ENCODE results near the gene ZNF580.

Gene ZNF580

GRCh38 chr19:55614711-55615542, 25.9 kb upstream of the ZNF580 start:
- Mint-ChIP-seq H3K4me3 (no peak overlapping the region), H3K27me3 (no peaks in the 10 kb centered on the region), H3K4me1 (ENCODE audit: low read depth) (peaks cover 30% of the 10 kb centered on the region), H3K27ac (no peak overlapping the region), H3K36me3 (ENCODE audit: low read depth) (peaks cover 64% of the 10 kb centered on the region), H3K9me3 (no peaks in the 10 kb centered on the region)
- DNase-seq: no peak

GRCh38 chr19:55615543-55616394, 25.0 kb upstream of the ZNF580 start:
- Mint-ChIP-seq H3K9me3 (no peaks in the 10 kb centered on the region), H3K27ac (no peak overlapping the region), H3K36me3 (ENCODE audit: low read depth) (peaks cover 64% of the 10 kb centered on the region), H3K4me1 (ENCODE audit: low read depth) (peaks cover 32% of the 10 kb centered on the region), H3K4me3 (no peak overlapping the region), H3K27me3 (no peaks in the 10 kb centered on the region)
- DNase-seq: no peak

- Mint-ChIP-seq H3K27me3 (no peaks in the 10 kb centered on the region), H3K4me1 (ENCODE audit: low read depth) (peaks cover 32% of the 10 kb centered on the region), H3K36me3 (ENCODE audit: low read depth) (peaks cover 63% of the 10 kb centered on the region), H3K9me3 (no peaks in the 10 kb centered on the region), H3K4me3 (no peak overlapping the region), H3K27ac (no peak overlapping the region)
- no peak for DNase-seq
Observed at GRCh38 chr19:55616395-55616875, 24.4 kb upstream of the ZNF580 start.

GRCh38 chr19:55617426-55617825, 23.4 kb upstream of the ZNF580 start:
- no peaks in the 10 kb centered on the region for H3K9me3 Mint-ChIP-seq
- H3K27ac Mint-ChIP-seq: no peak overlapping the region
- no peak overlapping the region for H3K4me3 Mint-ChIP-seq
- H3K4me1 Mint-ChIP-seq (ENCODE audit: low read depth): peaks cover 22% of the 10 kb centered on the region
- peaks cover 54% of the 10 kb centered on the region for H3K36me3 Mint-ChIP-seq (ENCODE audit: low read depth)
- DNase-seq: no peak
- no peaks in the 10 kb centered on the region for H3K27me3 Mint-ChIP-seq

DNA sequence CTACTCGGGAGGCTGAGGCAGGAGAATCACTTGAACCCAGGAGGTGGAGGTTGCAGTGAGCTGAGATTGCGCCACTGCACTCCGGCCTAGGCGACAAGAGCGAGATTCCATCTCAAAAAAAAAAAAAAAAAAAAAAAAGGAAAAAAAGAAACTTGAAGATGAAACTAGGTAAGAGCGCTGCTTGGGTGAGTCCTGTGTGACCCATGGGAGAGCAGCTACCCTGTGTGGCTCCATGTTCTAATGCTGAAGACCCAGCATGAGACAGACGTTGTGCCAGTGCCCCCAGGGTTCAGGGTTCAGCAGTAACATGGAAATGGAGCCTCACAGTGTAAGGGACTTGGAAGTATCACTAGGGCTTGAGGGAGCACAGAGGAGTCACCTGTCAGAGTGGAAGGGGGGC, 22.4 kb upstream of the ZNF580 start:
- Mint-ChIP-seq H3K4me1 (ENCODE audit: low read depth) (peaks cover 25% of the 10 kb centered on the region), H3K36me3 (ENCODE audit: low read depth) (peaks cover 44% of the 10 kb centered on the region), H3K27me3 (no peaks in the 10 kb centered on the region), H3K4me3 (no peak overlapping the region), H3K27ac (no peak overlapping the region), H3K9me3 (no peaks in the 10 kb centered on the region)
- DNase-seq: no peak

DNA sequence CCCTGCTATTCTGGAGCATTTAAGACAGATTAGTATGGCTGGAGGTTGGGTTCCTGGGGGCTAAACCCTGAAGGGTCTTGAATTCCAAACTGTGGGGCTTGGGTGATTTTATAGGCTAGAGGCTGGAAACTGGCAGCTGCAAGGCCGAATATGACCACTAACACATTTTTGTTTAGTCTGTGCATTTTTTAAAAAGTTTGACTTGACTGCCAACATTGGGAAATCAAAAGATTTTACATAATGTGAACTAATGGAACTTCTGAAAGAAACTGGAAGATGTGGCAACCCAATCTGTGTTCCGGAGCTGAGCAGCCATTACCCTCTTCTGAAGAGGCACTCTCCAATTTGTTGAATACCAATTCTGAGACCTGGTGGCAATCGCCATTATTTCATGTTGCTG, 21.5 kb upstream of the ZNF580 start:
- H3K27ac Mint-ChIP-seq: no peak overlapping the region
- H3K27me3 Mint-ChIP-seq: no peaks in the 10 kb centered on the region
- peaks cover 44% of the 10 kb centered on the region for H3K36me3 Mint-ChIP-seq (ENCODE audit: low read depth)
- peaks cover 31% of the 10 kb centered on the region for H3K4me1 Mint-ChIP-seq (ENCODE audit: low read depth)
- no peak for DNase-seq
- no peak overlapping the region for H3K4me3 Mint-ChIP-seq
- no peaks in the 10 kb centered on the region for H3K9me3 Mint-ChIP-seq

DNA sequence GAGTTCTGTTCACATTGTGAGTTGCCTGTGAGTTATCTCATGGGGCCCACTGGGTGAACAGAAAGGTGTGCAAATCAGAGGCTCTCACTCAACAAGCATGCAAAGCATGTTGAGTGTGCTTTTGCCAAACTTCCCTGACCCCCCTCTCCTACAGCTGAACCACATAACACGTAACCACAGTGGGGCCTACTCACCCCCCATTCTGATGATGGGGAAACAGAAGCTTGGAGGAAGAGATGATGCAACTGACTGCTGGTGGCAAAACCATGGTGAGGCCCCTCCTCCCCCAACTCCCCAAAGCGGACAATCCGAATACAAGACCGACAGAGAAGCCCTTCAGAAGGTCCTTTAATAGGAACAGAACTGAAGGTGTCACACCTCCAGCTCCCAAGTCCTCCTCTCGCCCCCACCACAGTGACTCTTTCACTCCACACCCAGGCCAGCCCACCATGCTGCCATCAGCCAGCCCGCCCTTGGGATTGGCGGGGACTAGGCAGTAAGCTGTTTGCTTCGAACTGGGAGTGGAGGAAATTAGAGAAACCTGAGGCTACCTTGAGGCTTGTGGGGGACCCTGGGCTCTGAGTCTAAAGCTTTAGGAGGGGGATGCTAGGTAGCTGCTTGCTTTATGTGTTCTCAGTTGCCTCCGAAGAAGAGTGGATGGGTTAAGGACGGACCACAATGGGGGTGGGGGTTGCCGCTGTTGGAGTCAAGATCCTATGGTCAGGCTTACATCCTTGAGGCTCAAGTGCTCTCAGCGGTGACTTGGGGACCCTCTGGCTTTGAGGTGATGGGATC, 20.2 kb upstream of the ZNF580 start:
- peaks cover 40% of the 10 kb centered on the region for H3K36me3 Mint-ChIP-seq (ENCODE audit: low read depth)
- peaks cover 39% of the 10 kb centered on the region for H3K4me1 Mint-ChIP-seq (ENCODE audit: low read depth)
- H3K27ac Mint-ChIP-seq: peak overlapping the region; percentile 44
- no peaks in the 10 kb centered on the region for H3K9me3 Mint-ChIP-seq
- no peaks in the 10 kb centered on the region for H3K27me3 Mint-ChIP-seq
- no peak overlapping the region for H3K4me3 Mint-ChIP-seq
- DNase-seq: no peak

- DNase-seq: no peak
- H3K27ac Mint-ChIP-seq: no peak overlapping the region
- H3K4me3 Mint-ChIP-seq: no peak overlapping the region
- no peaks in the 10 kb centered on the region for H3K9me3 Mint-ChIP-seq
- peaks cover 35% of the 10 kb centered on the region for H3K36me3 Mint-ChIP-seq (ENCODE audit: low read depth)
- H3K27me3 Mint-ChIP-seq: no peaks in the 10 kb centered on the region
- H3K4me1 Mint-ChIP-seq (ENCODE audit: low read depth): peaks cover 44% of the 10 kb centered on the region
Observed at GRCh38 chr19:55621205-55621672, 19.6 kb upstream of the ZNF580 start.

DNA sequence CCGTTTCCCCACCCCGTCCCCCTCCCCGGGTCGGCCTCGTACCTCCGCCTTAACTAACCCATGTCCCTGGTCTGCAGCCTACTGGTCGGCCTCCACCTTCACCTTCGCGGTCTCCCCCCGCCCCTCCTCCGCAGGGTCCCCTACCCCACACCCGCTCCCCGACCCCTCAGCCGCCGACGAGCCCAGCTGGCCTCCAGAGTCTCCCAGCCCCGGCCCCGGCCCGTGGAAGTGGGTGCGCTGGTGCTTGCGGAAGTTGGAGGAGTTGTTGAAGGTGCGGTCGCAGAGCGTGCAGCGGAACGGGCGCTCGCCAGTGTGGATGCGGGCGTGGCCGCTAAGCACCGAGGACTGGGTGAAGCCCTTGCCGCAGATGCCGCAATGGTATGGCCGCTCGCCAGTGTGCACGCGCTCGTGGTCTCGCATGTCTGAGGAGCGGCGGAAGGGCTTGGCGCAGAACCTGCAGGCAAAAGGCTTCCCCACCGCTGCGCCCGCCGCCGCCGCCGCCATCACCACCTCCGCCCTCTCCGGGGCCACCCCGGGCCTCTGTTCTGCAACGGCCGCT, 19.1 kb upstream of the ZNF580 start:
- DNase-seq: no peak
- Mint-ChIP-seq H3K36me3 (ENCODE audit: low read depth) (peaks cover 30% of the 10 kb centered on the region), H3K9me3 (no peaks in the 10 kb centered on the region), H3K27ac (no peak overlapping the region), H3K4me1 (ENCODE audit: low read depth) (peaks cover 49% of the 10 kb centered on the region), H3K27me3 (no peaks in the 10 kb centered on the region), H3K4me3 (no peak overlapping the region)

- H3K36me3 Mint-ChIP-seq (ENCODE audit: low read depth): peaks cover 25% of the 10 kb centered on the region
Observed at GRCh38 chr19:55622242-55622969, 18.4 kb upstream of the ZNF580 start.

GRCh38 chr19:55623130-55623529, 17.7 kb upstream of the ZNF580 start:
- Mint-ChIP-seq H3K27me3 (peaks cover 5% of the 10 kb centered on the region), H3K4me3 (no peak overlapping the region), H3K36me3 (ENCODE audit: low read depth) (peaks cover 18% of the 10 kb centered on the region), H3K9me3 (no peaks in the 10 kb centered on the region), H3K27ac (no peak overlapping the region), H3K4me1 (ENCODE audit: low read depth) (peaks cover 55% of the 10 kb centered on the region)
- no peak for DNase-seq

More at GRCh38 chr19:55622242-55622969, 18.4 kb upstream of the ZNF580 start:
- no peaks in the 10 kb centered on the region for H3K9me3 Mint-ChIP-seq
- H3K4me1 Mint-ChIP-seq (ENCODE audit: low read depth): peaks cover 55% of the 10 kb centered on the region
- H3K4me3 Mint-ChIP-seq: no peak overlapping the region
- DNase-seq: no peak
- H3K27ac Mint-ChIP-seq: no peak overlapping the region
- H3K27me3 Mint-ChIP-seq: peaks cover 5% of the 10 kb centered on the region

- Mint-ChIP-seq H3K36me3 (ENCODE audit: low read depth) (peaks cover 18% of the 10 kb centered on the region), H3K27me3 (peaks cover 5% of the 10 kb centered on the region), H3K27ac (peak overlapping the region; percentile 98), H3K9me3 (no peaks in the 10 kb centered on the region), H3K4me1 (ENCODE audit: low read depth) (peaks cover 55% of the 10 kb centered on the region), H3K4me3 (peak overlapping the region; percentile 84)
- DNase-seq: no peak
Observed at GRCh38 chr19:55623561-55623960, 17.2 kb upstream of the ZNF580 start.
